MCF 10A (cell line): Measurements from ENCODE around the gene ZNF664. TPM values are rescaled to one million over a fixed set of nuclear protein-coding genes. Genes with fewer than 3 reads are reported as not detected.
A peak's percentile ranks its signal among the peaks of the same experiment; 100 is the strongest.

Source experiments
- BruUV-seq: library from RNA; stranded (reverse); fragments of 400-500 nt; replicated peaks from 2 replicates; lab custom pipeline; 2021; lab: Mats Ljungman, UMichigan
- CTCF ChIA-PET: fragments of 300-600 bp; sonication (Branson Sonifier 250); formaldehyde crosslinking; extraction: SDS; loops from one replicate; lab custom pipeline; 2021; ENCODE audit warnings: antibody characterized with exemption, inconsistent platforms; lab: Yijun Ruan, JAX
- POLR2A ChIA-PET: fragments of 300-600, 350-650 bp; sonication (Branson Sonifier 250); formaldehyde crosslinking; extraction: SDS; loops from one replicate; lab custom pipeline; 2020; ENCODE audit warnings: antibody characterized with exemption, inconsistent platforms; lab: Yijun Ruan, JAX
- DNase-seq: peaks from one replicate; pipeline ENCODE4 v3.0.0-alpha.2; 2018; ENCODE audit not compliant: unreplicated experiment
- H3K27ac Mint-ChIP-seq: one replicate; pipeline ENCODE4 v1.8.0; 2022; ENCODE audit warnings: mild to moderate bottlenecking, low read depth, mixed read lengths; ENCODE audit not compliant: unreplicated experiment
- H3K27me3 Mint-ChIP-seq: one replicate; pipeline ENCODE4 v1.8.0; 2022; ENCODE audit warnings: mixed read lengths; ENCODE audit not compliant: insufficient read depth, unreplicated experiment
- H3K36me3 Mint-ChIP-seq: one replicate; pipeline ENCODE4 v1.8.0; 2022; ENCODE audit warnings: mild to moderate bottlenecking, moderate library complexity, mixed read lengths; ENCODE audit not compliant: insufficient read depth, unreplicated experiment
- H3K4me1 Mint-ChIP-seq: one replicate; pipeline ENCODE4 v1.8.0; 2022; ENCODE audit warnings: mixed read lengths; ENCODE audit not compliant: insufficient read depth, unreplicated experiment
- H3K4me3 Mint-ChIP-seq: one replicate; pipeline ENCODE4 v1.8.0; 2022; ENCODE audit warnings: mild to moderate bottlenecking, moderate library complexity, mixed read lengths; ENCODE audit not compliant: unreplicated experiment
- H3K9me3 Mint-ChIP-seq: one replicate; pipeline ENCODE4 v1.8.0; 2022; ENCODE audit warnings: mixed read lengths; ENCODE audit not compliant: unreplicated experiment
- CTCF ChIP-seq: fragments of 200-600 bp; IDR thresholded peaks from one replicate; pipeline ENCODE4 v1.8.0; 2022; ENCODE audit warnings: antibody characterized with exemption, mild to moderate bottlenecking; ENCODE audit not compliant: unreplicated experiment
- intact Hi-C: fragments of 100-400 bp; cut with micrococcal nuclease; formaldehyde crosslinking; loops from 2 replicates; pipeline ENCODE4 v1.14.1; 2022
- total RNA-seq: library from RNA; stranded (reverse); gene quantifications from 2 replicates; pipeline ENCODE4 v1.2.3, GENCODE V29; 2022

The ZNF664 gene
- total RNA-seq, 1 experiment from 2014 or later, result 123 TPM

- H3K4me3 Mint-ChIP-seq, result no peak overlapping the region
- DNase-seq, result peak; percentile 4
- peaks cover 6% of the 10 kb centered on the region for H3K4me1 Mint-ChIP-seq
- no peak for TF ChIP-seq CTCF
- POLR2A ChIA-PET, result no interaction called here
- H3K27ac Mint-ChIP-seq, result no peak overlapping the region
- intact Hi-C loops, result no loop called here
- CTCF ChIA-PET, result interaction anchor here (1.5 kb wide), 1 partner anchor 10 kb away, joined by 4 read pairs; no protein-coding TSS in a partner anchor
- BruUV-seq, result no TSS peak
- H3K9me3 Mint-ChIP-seq, result no peaks in the 10 kb centered on the region
- peaks cover 2% of the 10 kb centered on the region for H3K36me3 Mint-ChIP-seq
- no peaks in the 10 kb centered on the region for H3K27me3 Mint-ChIP-seq
Measured at GRCh38 chr12:123941624-123942237, 31.3 kb upstream of the ZNF664 start.

- Mint-ChIP-seq H3K9me3 (no peaks in the 10 kb centered on the region), H3K27me3 (no peaks in the 10 kb centered on the region), H3K4me1 (peaks cover 6% of the 10 kb centered on the region), H3K36me3 (no peaks in the 10 kb centered on the region), H3K4me3 (no peak overlapping the region), H3K27ac (peak overlapping the region; percentile 20)
- TF ChIP-seq CTCF, result no peak
- no TSS peak for BruUV-seq
- ChIA-PET POLR2A (interaction anchor here (0.8 kb wide), 1 partner anchor 26 kb away, joined by 3 read pairs; no protein-coding TSS in a partner anchor), CTCF (interaction anchor here (0.7 to 1.5 kb wide), 2 partner anchors 10 to 14 kb away, joined by 3 to 4 read pairs; no protein-coding TSS in a partner anchor)
- peak; percentile 70 for DNase-seq
- intact Hi-C loops, result no loop called here
Measured at GRCh38 chr12:123942238-123942653, 30.8 kb upstream of the ZNF664 start.

- Mint-ChIP-seq H3K4me3 (no peak overlapping the region), H3K27me3 (no peaks in the 10 kb centered on the region), H3K36me3 (no peaks in the 10 kb centered on the region), H3K27ac (peak overlapping the region; percentile 20), H3K9me3 (no peaks in the 10 kb centered on the region), H3K4me1 (peaks cover 6% of the 10 kb centered on the region)
- no peak for TF ChIP-seq CTCF
- CTCF ChIA-PET, result interaction anchor here (0.6 to 1.5 kb wide), 5 partner anchors 9 to 825 kb away, joined by 3 to 5 read pairs (median 3); no protein-coding TSS in a partner anchor
- POLR2A ChIA-PET, result interaction anchor here (0.8 kb wide), 2 partner anchors 12 to 27 kb away, joined by 3 to 5 read pairs; no protein-coding TSS in a partner anchor
- BruUV-seq, result no TSS peak
- DNase-seq, result no peak
- intact Hi-C loops, result no loop called here
Measured at GRCh38 chr12:123942911-123943648, 29.9 kb upstream of the ZNF664 start.

- POLR2A ChIA-PET, result interaction anchor here (0.8 kb wide), 1 partner anchor 13 kb away, joined by 5 read pairs; no protein-coding TSS in a partner anchor
- TF ChIP-seq CTCF, result no peak
- Mint-ChIP-seq H3K4me3 (no peak overlapping the region), H3K9me3 (no peaks in the 10 kb centered on the region), H3K27me3 (no peaks in the 10 kb centered on the region), H3K4me1 (peaks cover 6% of the 10 kb centered on the region), H3K27ac (no peak overlapping the region), H3K36me3 (no peaks in the 10 kb centered on the region)
- intact Hi-C loops, result no loop called here
- CTCF ChIA-PET, result interaction anchor here (0.6 kb wide), 1 partner anchor 824 kb away, joined by 3 read pairs; no protein-coding TSS in a partner anchor
- no peak for DNase-seq
- BruUV-seq, result no TSS peak
Measured at GRCh38 chr12:123943816-123944215, 29.2 kb upstream of the ZNF664 start.
